K562 (cell line): ENCODE data around the gene APC2. TPM values are rescaled to one million over a fixed set of nuclear protein-coding genes. Genes with fewer than 3 reads are reported as not detected.

Source experiments
- KAT7 ChIP-seq: sonication (generic); formaldehyde crosslinking; IDR thresholded peaks from 2 replicates; pipeline ENCODE4 v1.8.0; 2022; ENCODE audit warnings: missing genetic modification reagents, mild to moderate bottlenecking, borderline replicate concordance
- ZNF407 ChIP-seq: fragments of 450-650 bp; IDR thresholded peaks from 2 replicates; pipeline ENCODE4 v1.6.1; 2016; ENCODE audit warnings: low read depth
- polyA plus RNA-seq, 8 experiments: library from polyadenylated mRNA; depleted of rRNA in 4 of 8; stranded (reverse) in 5 of 8; unstranded in 3 of 8; fragments of >200 nt; fragmentation: Nextera tagmentation in 2 of 8; fragmentation: Illumina TruSeq in 1 of 8; extraction: Ambion mirVana in 2 of 8; extraction: Trizol in 1 of 8; gene quantifications; 2 replicates each; pipeline versions ENCODE4 v1.2.1 to v1.2.3, GENCODE V29; 2011 to 2014; ENCODE audit warnings: inconsistent platforms in 1 of 8, missing spikeins in 1 of 8
- total RNA-seq, 7 experiments: library from RNA; depleted of rRNA in 6 of 7; stranded (reverse); fragments of >200 nt in 6 of 7; fragmentation: Illumina TruSeq in 2 of 7; extraction: Trizol in 2 of 7; gene quantifications; 2 replicates each; pipeline versions ENCODE4 v1.2.1 to v1.2.3, GENCODE V29; 2011 to 2021; ENCODE audit warnings: low replicate concordance in 1 of 7

APC2 gene
- total and polyA plus RNA-seq, 9 of the 15 experiments (the other 6 are each of a cell fraction or from before 2014, with no cell fraction given): 0.01 to 0.40 (median 0.05) TPM; not detected in 3

GRCh38 chr19:1427221-1427920, 22.6 kb upstream of the APC2 start (continued):
- TF ChIP-seq ZNF407: no peak
- no peak for TF ChIP-seq KAT7 (CRISPR knock-in tag)
